A549 treated with ZK216348 at 1 μM for 4 hours (cell line): ENCODE data around the gene PAX2. TPM values are rescaled to one million over a fixed set of nuclear protein-coding genes. Genes with fewer than 3 reads are reported as not detected.

ENCODE experiments used
- total RNA-seq: library from RNA; stranded (reverse); fragments of 200-300 nt; extraction: Qiagen RNA extraction; gene quantifications from 5 replicates; pipeline ENCODE4 v1.2.3, GENCODE V29; 2022; ENCODE audit warnings: low read depth

Gene PAX2
- 0.20 to 0.34 TPM (median 0.26 TPM) in 5 replicates for total RNA-seq

GRCh38 chr10:100744987-100745881 is at the start of gene PAX2:
PAX2 (plus strand) TSS chr10:100745582; CDS start chr10:100746261, 679 bp downstream.

Other genes starting within 250 kb of the PAX2 start
- 0.87 to 3.4 TPM (median 2.5 TPM) in 5 replicates for gene SEC31B, start 225.7 kb upstream of the PAX2 start, total RNA-seq
- 233 to 319 TPM (median 265 TPM) in 5 replicates for gene NDUFB8, start 215.7 kb upstream of the PAX2 start, total RNA-seq
- gene HIF1AN, start 209.6 kb upstream of the PAX2 start, total RNA-seq, result 12.1 to 21.7 TPM (median 18.3 TPM) in 5 replicates
- 6.5 to 11.5 TPM (median 10.9 TPM) in 5 replicates for gene SLF2, start 167.4 kb downstream of the PAX2 start, total RNA-seq
- gene SEMA4G, start 223.9 kb downstream of the PAX2 start, total RNA-seq, result 7.1 to 10.2 TPM (median 7.7 TPM) in 5 replicates
- 76.6 to 104 TPM (median 96.0 TPM) in 5 replicates for gene MRPL43, start 241.9 kb downstream of the PAX2 start, total RNA-seq
- 34.0 to 46.7 TPM (median 38.1 TPM) in 5 replicates for gene TWNK, start 242.0 kb downstream of the PAX2 start, total RNA-seq